GM19193 (cell line): Measurements from ENCODE around the gene CTDSP1.

Source experiments
- POLR2A ChIP-seq: IDR thresholded peaks from 4 replicates; pipeline ENCODE4 v1.6.1; 2011; ENCODE audit not compliant: insufficient read depth, insufficient read length; ENCODE audit errors: extremely low read depth

The CTDSP1 gene

GRCh38 chr2:218427741-218428140 lies 28.1 kb downstream of the CTDSP1 start:
- TF ChIP-seq POLR2A, result no peak

- TF ChIP-seq POLR2A, result no peak
These were observed 29.3 kb downstream of the CTDSP1 start for GRCh38 chr2:218428846-218429558.

GRCh38 chr2:218429911-218430692 lies 30.4 kb downstream of the CTDSP1 start:
- no peak for TF ChIP-seq POLR2A

DNA sequence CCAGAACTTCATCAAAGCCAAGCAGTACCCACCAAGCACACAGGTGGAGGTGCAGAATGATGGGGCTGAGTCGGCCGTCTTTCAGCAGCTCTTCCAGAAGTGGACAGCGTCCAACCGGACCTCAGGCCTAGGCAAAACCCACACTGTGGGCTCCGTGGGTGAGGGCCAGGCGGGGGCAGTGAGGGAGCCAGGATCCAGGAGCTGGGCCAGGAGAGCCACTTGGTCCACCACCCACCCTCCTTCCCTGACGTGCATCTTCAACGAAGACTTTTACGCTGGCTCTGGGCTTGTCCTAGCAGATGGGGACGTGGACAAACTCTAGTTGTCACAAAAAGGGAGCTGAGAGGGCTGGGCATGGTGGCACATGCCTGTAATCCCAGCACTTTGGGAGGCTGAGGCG lies 31.1 kb downstream of the CTDSP1 start:
- TF ChIP-seq POLR2A, result no peak

DNA sequence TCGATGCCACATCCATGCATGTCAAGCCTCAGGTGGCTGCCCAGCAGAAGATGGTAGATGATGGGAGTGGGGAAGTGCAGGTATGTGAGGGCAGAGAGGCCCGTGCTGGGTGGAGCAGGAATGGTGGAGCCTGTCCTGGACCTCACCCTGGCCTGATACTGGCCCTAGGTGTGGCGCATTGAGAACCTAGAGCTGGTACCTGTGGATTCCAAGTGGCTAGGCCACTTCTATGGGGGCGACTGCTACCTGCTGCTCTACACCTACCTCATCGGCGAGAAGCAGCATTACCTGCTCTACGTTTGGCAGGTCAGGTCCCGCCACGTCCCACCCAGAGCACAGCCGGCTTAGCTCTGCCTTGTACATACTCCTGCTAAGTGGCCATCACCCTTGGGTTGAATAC lies 32.2 kb downstream of the CTDSP1 start:
- TF ChIP-seq POLR2A, result no peak

- no peak for TF ChIP-seq POLR2A
These were observed 33.2 kb downstream of the CTDSP1 start for GRCh38 chr2:218432676-218433365.

DNA sequence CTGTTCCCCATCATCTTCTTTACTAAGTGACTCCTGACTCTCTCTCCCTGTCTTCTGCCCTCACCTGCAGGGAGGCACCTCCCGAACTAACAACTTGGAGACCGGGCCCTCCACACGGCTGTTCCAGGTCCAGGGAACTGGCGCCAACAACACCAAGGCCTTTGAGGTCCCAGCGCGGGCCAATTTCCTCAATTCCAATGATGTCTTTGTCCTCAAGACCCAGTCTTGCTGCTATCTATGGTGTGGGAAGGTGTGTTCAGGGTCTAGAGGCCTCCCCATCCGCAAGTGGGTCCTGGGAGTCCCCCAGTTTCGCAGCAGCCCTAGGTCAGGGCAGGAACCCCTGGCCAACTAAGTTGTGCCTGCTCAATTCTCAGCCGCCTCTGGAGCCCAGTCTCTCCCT lies 34.8 kb downstream of the CTDSP1 start:
- TF ChIP-seq POLR2A, result no peak

GRCh38 chr2:218435003-218435982 lies 35.6 kb downstream of the CTDSP1 start:
- no peak for TF ChIP-seq POLR2A

- TF ChIP-seq POLR2A, result no peak
These were observed 37.3 kb downstream of the CTDSP1 start for GRCh38 chr2:218436992-218437391.

- TF ChIP-seq POLR2A, result no peak
These were observed 38.3 kb downstream of the CTDSP1 start for GRCh38 chr2:218437969-218438368.

DNA sequence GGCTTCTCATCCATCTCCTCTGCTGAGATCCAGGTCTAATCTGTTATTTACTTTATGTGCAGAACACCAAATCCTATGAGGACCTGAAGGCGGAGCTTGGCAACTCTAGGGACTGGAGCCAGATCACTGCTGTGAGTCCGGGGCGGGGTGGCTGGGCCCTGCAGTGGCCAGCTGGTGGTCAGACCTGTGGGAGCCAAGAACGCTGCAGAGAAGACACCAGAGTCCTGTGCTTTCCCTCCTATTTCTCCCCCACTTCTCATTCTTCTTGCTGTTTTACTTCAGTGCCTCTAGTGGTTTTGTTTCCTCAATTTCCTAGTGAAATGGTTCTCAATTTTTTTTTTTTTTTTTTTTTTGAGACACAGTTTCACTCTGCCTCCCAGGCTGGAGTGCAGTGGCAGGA lies 38.9 kb downstream of the CTDSP1 start:
- TF ChIP-seq POLR2A, result no peak

DNA sequence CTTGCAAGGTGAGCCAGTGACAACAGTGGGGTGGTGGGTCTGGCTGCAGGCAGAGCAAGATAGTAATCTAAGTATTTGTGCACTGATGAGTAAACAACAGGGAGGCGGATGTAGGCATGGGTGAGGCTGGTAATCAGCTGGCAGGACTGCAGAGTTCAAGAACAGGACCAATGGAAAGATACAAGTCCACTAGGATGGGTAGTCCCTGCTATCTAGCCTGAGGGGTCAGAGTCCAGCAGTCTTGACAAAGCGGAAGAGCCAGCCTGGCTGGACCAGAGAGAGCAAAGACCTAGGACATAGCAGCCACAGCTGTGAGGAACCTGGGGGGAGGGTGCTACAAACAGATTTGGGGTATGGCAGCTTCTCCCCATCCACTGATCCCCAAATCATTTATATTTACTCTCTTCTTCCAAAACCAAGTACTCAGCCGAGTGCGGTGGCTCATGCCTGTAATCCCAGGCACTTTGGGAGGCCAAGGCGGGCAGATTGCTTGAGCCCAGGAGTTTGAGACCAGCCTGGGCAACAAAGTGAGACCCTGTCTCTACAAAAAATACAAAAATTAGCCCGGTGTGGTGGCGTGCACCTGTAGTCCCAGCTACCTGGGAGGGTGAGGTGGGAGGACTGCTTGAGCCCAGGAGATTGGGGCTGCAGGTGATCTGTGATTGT lies 45.2 kb downstream of the CTDSP1 start:
- TF ChIP-seq POLR2A, result no peak

DNA sequence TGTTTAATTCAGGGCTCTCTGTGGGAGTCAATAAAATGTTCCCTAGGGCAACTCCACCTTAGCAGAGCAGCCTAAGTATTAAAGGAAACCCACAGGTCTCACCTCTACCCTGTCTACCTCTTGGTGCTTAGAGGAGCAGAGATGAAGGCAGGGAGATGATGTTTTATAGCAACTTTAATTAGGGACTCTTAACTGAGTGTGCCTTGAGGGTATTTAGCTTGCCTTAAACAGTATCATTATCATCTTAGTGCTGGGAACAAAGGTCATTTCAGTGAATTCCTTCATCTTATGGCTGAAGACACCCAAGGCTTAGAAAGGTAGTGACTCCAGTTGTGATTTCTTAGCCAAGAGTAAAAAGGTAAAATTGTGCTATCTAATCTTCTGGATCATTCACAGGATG lies 45.9 kb downstream of the CTDSP1 start:
- TF ChIP-seq POLR2A, result no peak

DNA sequence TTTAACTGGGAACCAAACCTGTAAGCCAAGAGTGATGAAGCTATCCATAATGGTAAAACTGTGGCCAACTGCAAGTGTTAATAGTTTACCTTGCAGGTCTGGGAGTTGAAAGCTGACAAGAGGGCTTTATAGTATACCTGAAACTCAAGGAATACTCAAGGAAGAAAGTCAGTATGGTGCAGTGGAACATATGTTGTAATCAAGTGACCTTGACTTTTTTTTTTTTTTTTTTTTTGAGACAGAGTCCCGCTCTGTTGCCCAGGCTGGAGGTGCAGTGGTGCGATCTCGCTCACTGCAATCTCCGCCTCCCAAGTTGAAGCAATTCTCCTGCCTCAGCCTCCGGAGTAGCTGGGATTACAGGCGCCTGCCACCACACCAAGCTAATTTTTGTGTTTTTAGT lies 46.9 kb downstream of the CTDSP1 start:
- TF ChIP-seq POLR2A, result no peak

DNA sequence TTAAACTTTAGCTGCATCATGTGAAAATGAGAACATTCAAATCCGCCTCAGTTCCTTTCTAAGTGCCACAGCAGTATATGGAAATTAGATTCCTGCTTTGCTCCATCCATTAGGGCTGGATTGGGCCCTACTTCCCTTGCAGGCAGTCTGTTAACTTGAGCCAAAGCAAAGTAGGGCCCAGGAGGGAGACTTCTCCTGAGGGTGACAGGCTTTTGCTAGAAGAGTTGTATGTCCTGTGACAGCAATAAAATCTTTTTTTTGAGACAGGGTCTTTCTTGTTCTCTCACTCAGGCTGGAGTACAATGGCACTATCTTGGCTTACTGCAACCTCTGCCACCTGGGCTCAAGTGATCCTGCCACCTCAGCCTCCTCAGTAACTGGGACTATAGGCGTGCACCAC lies 47.4 kb downstream of the CTDSP1 start:
- no peak for TF ChIP-seq POLR2A

DNA sequence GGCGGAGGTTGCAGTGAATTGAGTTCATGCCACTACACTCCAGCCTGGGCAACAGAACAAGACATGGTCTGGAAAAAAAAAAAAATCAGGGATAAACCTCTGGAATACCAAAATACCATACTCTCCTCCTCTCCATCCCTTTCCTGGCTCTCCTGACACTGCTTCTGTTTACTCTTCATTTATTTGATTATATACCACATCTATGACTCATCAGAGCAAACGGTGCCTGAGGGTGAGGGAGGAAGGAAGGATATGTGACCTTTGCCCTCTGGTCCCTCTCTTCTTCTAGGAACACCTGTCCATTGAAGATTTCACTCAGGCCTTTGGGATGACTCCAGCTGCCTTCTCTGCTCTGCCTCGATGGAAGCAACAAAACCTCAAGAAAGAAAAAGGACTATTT lies 49.3 kb downstream of the CTDSP1 start:
- TF ChIP-seq POLR2A, result no peak
